ENCODE data around the gene COMMD4. TPM values are rescaled to one million over a fixed set of nuclear protein-coding genes. Genes with fewer than 3 reads are reported as not detected.
"Not testable (repeated sequence)": the region's sequence is repeated elsewhere in the genome, so short reads cannot be mapped to it uniquely, and the experiment has no call there.

Gene COMMD4
- polyA plus RNA-seq, 3 donors = 41.1 to 63.1 (median 41.3) TPM

DNA sequence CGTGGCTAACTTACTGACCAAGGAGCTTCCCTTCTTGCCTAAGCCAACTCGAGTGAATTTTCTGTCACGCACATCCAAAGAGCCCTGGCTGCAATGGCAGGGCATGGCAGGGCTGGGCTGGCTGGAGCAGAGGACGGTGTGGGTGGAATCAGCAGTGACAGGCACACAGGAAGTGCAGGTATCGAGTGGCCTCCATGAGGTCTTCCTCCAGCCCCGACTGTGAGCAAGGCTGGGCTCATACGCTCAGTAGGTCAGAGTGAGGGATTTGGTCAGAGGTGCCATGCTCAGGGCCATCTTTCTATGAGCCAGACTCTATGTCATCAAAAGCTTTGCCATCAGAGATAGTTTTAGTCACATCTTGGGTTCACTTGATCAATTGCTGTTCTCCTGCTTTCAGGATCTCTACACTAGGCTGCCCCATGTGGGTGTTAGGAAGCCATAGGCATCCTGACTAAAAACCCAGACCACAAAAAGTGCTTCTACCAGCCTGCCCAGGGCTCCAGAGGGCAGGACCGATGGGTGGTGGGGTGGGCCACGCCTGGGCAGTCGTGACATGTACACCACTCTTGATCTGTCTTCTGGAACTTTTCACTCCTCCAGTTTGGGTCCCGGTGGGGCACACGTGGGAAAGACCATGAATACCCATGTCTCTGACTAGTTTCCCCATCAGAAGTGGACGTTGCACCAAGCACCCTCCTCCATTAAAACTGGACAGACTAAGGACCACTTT lies 22.6 kb upstream of the COMMD4 start:
- Histone ChIP-seq H3K36me3 (replicated peaks in 1 of 2; ENCODE audit: control insufficient read depth in 1 of 2, insufficient read depth in 2 of 2, low read length in 2 of 2) (no peaks in the 10 kb centered on the region), H3K4me2 (replicated peaks; ENCODE audit: extremely low read depth, low read length, poor library complexity, severe bottlenecking) (no peak overlapping the region), H3K4me1 (ENCODE audit: control insufficient read depth in 1 of 2, insufficient read depth in 2 of 2, low read length in 2 of 2) (no peaks in the 10 kb centered on the region), H3K27ac (ENCODE audit: low read depth in 1 of 2, low read length in 2 of 2) (no peak overlapping the region), H2AFZ (ENCODE audit: insufficient read depth, low read depth, low read length, poor library complexity, severe bottlenecking) (no peak overlapping the region), H3K27me3 (ENCODE audit: control insufficient read depth in 2 of 2, insufficient read depth in 2 of 2, low read length in 2 of 2) (no peaks in the 10 kb centered on the region), H4K20me1 (ENCODE audit: insufficient read depth, low read length) (no peaks in the 10 kb centered on the region), H3K79me2 (ENCODE audit: insufficient read depth, low read length) (no peaks in the 10 kb centered on the region), H3K9ac (ENCODE audit: insufficient read depth, low read length, poor library complexity, severe bottlenecking) (no peak overlapping the region), H3K9me3 (replicated peaks in 1 of 2; ENCODE audit: control insufficient read depth in 1 of 2, insufficient read depth in 1 of 2, low read length in 2 of 2) (no peaks in the 10 kb centered on the region), H3K4me3 (replicated peaks in 1 of 3; ENCODE audit: low read depth in 2 of 3, low read length in 3 of 3) (no peak overlapping the region)
- H3K27me3 Mint-ChIP-seq (ENCODE audit: low read depth in 3 of 3) = peaks cover 3 to 10% (median 5%) of the 10 kb centered on the region in 3 donors
- TF ChIP-seq, protein P1, sequence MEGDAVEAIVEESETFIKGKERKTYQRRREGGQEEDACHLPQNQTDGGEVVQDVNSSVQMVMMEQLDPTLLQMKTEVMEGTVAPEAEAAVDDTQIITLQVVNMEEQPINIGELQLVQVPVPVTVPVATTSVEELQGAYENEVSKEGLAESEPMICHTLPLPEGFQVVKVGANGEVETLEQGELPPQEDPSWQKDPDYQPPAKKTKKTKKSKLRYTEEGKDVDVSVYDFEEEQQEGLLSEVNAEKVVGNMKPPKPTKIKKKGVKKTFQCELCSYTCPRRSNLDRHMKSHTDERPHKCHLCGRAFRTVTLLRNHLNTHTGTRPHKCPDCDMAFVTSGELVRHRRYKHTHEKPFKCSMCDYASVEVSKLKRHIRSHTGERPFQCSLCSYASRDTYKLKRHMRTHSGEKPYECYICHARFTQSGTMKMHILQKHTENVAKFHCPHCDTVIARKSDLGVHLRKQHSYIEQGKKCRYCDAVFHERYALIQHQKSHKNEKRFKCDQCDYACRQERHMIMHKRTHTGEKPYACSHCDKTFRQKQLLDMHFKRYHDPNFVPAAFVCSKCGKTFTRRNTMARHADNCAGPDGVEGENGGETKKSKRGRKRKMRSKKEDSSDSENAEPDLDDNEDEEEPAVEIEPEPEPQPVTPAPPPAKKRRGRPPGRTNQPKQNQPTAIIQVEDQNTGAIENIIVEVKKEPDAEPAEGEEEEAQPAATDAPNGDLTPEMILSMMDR (IDR thresholded peaks at IDR 0.05) = no peak
- H3K9me3 Mint-ChIP-seq = peaks cover 0 to 2% (median 0%) of the 10 kb centered on the region in 7 donors
- 90% methylated on average over 8 of the region's 13 CpGs for WGBS (ENCODE audit: insufficient coverage)
- no peak for DNase-seq
- H3K36me3 Mint-ChIP-seq = no peaks in the 10 kb centered on the region
- no peak overlapping the region for H3K4me3 Mint-ChIP-seq
- no peaks in the 10 kb centered on the region for H3K4me1 Mint-ChIP-seq
- intact Hi-C loops (cut with micrococcal nuclease) = no loop called here
- H3K27ac Mint-ChIP-seq = no peak overlapping the region

DNA sequence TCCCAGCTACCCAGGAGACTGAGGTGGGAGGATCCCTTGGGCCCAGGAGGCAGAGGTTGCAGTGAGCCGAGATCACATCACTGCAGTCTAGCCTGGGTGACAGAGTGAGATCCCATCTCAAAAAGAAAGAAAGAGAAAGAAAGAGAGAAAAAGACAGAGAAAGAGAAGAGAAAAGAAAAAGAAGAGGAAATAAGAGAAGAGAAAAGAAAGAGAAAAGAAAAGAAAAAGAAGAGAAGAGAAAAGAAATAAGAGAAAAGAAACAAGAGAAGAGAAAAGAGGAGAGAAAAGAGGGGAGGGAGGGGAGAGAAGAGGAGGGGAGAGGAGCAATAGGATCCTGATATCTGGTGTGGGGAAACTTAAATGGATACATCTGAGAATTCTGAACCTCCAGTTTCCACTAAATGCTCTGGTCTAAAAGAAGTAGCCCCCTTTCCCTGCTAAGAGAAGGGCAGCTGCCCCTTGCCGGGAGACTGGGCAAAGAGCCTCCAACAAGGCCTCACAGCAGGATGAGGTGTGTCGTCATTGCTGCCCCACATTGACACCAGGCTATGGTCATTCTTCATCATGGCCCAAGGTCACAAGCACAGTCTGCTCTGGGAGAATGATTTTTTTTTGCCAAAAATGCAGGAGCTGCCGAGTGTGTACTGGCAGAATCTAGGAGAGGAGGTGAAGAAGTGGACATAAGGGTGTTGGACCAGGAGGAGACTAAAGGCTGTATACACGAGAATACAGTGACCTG lies 21.1 kb upstream of the COMMD4 start:
- 87% methylated on average over 4 of the region's 5 CpGs for WGBS (ENCODE audit: insufficient coverage)

DNA sequence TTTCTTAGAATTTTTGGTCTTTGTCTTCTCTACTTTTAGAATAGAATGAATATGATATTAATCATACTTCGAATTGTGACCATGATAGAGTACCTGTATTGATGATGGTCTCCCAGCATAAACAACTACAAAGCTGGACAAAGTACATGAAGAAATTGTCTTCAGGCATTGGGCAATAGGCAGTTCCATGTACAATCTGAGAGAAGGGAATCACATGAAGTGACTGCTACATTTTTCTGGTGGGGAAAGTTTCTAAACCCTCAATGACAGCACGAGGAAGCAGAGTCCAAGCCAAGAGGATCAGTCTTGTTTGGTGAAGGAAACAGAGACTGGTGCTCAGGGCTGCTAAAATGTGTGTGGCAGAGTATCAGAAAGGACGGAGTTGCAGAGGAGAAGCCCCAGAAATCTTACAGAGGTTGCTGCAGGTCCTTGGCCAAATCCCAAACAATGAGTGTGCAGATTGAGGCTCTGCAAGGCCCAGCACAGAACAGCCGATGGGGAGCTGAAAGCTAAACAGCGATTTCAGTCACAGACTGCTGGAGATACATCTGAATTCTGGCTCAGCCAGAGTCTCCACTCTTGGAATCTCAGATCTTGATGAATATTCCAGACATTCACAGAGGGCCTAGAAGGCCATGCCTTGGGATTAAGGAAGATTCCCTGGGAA lies 16.5 kb upstream of the COMMD4 start:
- H3K27me3 ChIP-seq (ENCODE audit: control insufficient read depth in 2 of 2, insufficient read depth in 2 of 2, low read length in 2 of 2); H3K36me3 ChIP-seq (replicated peaks in 1 of 2; ENCODE audit: control insufficient read depth in 1 of 2, insufficient read depth in 2 of 2, low read length in 2 of 2); H3K4me3 ChIP-seq (replicated peaks in 1 of 3; ENCODE audit: low read depth in 2 of 3, low read length in 3 of 3); H3K4me1 ChIP-seq (ENCODE audit: control insufficient read depth in 1 of 2, insufficient read depth in 2 of 2, low read length in 2 of 2); H3K27ac ChIP-seq (ENCODE audit: low read depth in 1 of 2, low read length in 2 of 2); H2AFZ ChIP-seq (ENCODE audit: insufficient read depth, low read depth, low read length, poor library complexity, severe bottlenecking); H3K4me1 Mint-ChIP-seq; intact Hi-C loops (cut with micrococcal nuclease); H3K27ac Mint-ChIP-seq; H3K9me3 Mint-ChIP-seq; H3K9ac ChIP-seq (ENCODE audit: insufficient read depth, low read length, poor library complexity, severe bottlenecking); DNase-seq; H3K4me2 ChIP-seq (replicated peaks; ENCODE audit: extremely low read depth, low read length, poor library complexity, severe bottlenecking); H3K9me3 ChIP-seq (replicated peaks in 1 of 2; ENCODE audit: control insufficient read depth in 1 of 2, insufficient read depth in 1 of 2, low read length in 2 of 2); H3K4me3 Mint-ChIP-seq; H3K79me2 ChIP-seq (ENCODE audit: insufficient read depth, low read length); H3K36me3 Mint-ChIP-seq; H4K20me1 ChIP-seq (ENCODE audit: insufficient read depth, low read length): not testable (repeated sequence)
- WGBS (ENCODE audit: insufficient coverage) = 78% methylated on average over 4 of the region's 5 CpGs
- peaks cover 1 to 12% (median 4%) of the 10 kb centered on the region in 3 donors for H3K27me3 Mint-ChIP-seq (ENCODE audit: low read depth in 3 of 3)

More for the DNA sequence above, 21.1 kb upstream of the COMMD4 start:
- intact Hi-C loops (cut with micrococcal nuclease) = no loop called here
- TF ChIP-seq, protein P1 (IDR thresholded peaks at IDR 0.05) = peak; percentile 21
- Histone ChIP-seq H3K4me1 (ENCODE audit: control insufficient read depth in 1 of 2, insufficient read depth in 2 of 2, low read length in 2 of 2) (no peaks in the 10 kb centered on the region), H4K20me1 (ENCODE audit: insufficient read depth, low read length) (no peaks in the 10 kb centered on the region), H2AFZ (ENCODE audit: insufficient read depth, low read depth, low read length, poor library complexity, severe bottlenecking) (no peak overlapping the region), H3K36me3 (replicated peaks in 1 of 2; ENCODE audit: control insufficient read depth in 1 of 2, insufficient read depth in 2 of 2, low read length in 2 of 2) (no peaks in the 10 kb centered on the region), H3K4me3 (replicated peaks in 1 of 3; ENCODE audit: low read depth in 2 of 3, low read length in 3 of 3) (no peak overlapping the region), H3K27ac (ENCODE audit: low read depth in 1 of 2, low read length in 2 of 2) (no peak overlapping the region), H3K79me2 (ENCODE audit: insufficient read depth, low read length) (no peaks in the 10 kb centered on the region), H3K9me3 (replicated peaks in 1 of 2; ENCODE audit: control insufficient read depth in 1 of 2, insufficient read depth in 1 of 2, low read length in 2 of 2) (no peaks in the 10 kb centered on the region), H3K9ac (ENCODE audit: insufficient read depth, low read length, poor library complexity, severe bottlenecking) (no peak overlapping the region), H3K27me3 (ENCODE audit: control insufficient read depth in 2 of 2, insufficient read depth in 2 of 2, low read length in 2 of 2) (no peaks in the 10 kb centered on the region), H3K4me2 (replicated peaks; ENCODE audit: extremely low read depth, low read length, poor library complexity, severe bottlenecking) (no peak overlapping the region)
- no peak for DNase-seq
- Mint-ChIP-seq H3K4me3 (no peak overlapping the region), H3K36me3 (no peaks in the 10 kb centered on the region), H3K27me3 (ENCODE audit: low read depth in 3 of 3) (peaks cover 3 to 5% (median 5%) of the 10 kb centered on the region in 3 donors), H3K9me3 (peaks cover 0 to 2% (median 0%) of the 10 kb centered on the region in 7 donors), H3K27ac (peak overlapping the region in 1 of 7 donors; percentile 72), H3K4me1 (no peaks in the 10 kb centered on the region)
